ENCODE data around the gene WDR19.

The WDR19 gene

DNA sequence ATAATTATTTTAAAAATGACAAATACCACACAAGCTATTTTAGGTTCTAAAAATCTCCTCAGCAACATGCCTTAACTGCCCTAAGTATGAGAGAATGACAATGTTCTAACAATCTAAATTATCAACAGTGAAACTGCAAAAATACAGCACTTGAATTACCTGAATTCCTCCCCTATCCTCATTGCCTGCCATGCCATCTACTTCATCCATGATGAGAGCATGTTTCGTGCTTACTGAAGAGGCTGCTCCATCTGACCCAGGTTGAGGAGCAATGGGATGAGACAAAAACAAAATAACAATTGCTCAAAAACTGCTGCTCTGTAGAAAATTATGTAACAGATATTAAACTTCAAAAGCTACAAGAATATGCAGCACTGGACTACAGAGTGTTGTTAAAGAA, 120.6 kb downstream of the WDR19 start:
- DNase-seq (ENCODE audit: low spot score), result no peak

- no peak for DNase-seq (ENCODE audit: low spot score)
Measured at GRCh38 chr4:39303871-39304270, 121.5 kb downstream of the WDR19 start.

DNA sequence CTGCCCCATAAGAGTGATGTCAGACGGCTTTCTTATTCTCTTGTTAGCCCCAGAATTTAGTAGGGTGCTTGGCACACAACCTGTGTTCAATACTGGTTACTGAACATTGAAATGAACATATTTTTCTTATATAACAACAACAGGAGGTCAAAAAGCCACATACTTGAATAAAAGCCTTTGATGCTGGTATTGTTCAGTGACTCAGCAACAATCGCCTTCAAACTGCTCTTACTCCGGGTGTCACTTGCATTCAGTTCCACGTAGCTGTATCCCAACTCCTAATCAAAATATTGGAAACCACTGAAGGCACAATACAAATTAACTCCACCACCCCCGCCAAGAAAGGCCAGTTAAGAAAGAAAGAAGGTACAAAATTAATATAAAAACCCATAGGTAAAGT, 122.3 kb downstream of the WDR19 start:
- DNase-seq (ENCODE audit: low spot score), result no peak

DNA sequence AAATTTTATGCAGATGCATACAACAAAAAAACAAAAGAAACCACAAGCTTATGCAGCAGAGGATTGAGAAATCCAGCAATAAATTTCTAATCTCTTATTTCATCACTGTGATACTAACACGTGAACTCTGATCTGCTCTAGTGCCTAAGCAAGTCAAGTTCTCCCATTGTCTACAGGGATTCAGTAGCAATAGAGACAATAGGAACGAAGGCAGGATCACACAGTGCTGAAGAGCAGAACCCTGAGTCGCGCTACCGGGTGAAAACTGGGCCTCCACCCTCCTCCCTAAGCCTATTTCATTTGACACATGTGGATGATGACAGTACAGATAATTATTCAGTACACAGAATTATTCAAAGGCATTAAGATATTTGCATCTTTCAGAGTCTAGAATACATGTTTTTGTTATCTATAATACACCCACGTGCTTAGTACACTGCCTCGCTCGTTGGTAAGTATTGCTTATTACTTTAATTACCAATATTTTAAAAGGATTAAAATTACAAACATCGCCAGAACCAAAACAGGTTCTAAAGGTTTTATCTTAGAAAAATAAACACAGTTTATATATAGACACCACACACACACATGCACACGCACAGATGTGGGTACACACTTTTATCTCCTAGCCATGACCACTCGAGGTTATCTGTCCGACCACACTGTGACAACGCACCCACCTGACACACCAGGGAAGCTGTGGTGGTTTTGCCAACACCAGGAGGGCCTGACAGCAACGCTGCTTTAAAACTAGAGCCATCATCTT, 123.8 kb downstream of the WDR19 start:
- no peak for DNase-seq (ENCODE audit: low spot score)

DNA sequence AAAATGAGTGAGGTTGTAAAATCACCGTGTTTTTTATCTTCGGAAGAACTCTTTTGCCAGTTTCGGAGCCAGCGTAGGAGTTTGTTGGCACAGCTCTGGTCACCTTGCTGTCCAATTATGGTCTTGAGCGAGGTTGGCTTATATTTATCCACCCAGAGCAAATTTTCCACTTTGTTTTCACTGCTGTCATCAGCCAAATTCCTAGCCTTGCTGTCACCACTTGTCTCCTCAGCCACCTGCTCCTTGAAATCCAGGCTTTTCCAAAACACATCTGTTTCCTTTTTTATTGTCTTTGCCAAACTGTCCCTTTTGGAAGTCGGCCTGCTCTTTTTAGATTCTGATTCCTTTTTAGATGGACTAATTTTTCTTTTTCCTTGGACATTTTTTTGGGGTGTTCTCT, 126.3 kb downstream of the WDR19 start:
- DNase-seq (ENCODE audit: low spot score), result no peak

GRCh38 chr4:39312816-39313215, 130.5 kb downstream of the WDR19 start:
- no peak for DNase-seq (ENCODE audit: low spot score)

DNA sequence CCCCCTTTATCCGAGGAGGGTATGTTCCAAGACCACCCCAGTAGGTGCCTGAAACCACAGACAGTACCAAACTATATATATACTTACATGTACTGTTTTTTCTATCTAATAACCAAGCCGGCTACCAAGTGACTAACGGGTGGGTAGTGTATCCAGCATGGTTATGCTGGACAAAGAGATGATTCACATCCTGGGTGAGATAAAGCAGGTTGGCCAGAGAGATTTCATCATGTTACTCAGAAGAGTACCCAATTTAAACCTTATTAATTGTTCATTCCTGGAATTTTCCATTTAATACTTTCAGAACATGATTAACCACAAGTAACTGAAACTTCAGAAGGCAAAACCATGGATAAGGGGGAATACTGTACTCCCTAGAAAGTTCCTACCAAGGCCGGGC, 137.3 kb downstream of the WDR19 start:
- DNase-seq (ENCODE audit: low spot score), result no peak

DNA sequence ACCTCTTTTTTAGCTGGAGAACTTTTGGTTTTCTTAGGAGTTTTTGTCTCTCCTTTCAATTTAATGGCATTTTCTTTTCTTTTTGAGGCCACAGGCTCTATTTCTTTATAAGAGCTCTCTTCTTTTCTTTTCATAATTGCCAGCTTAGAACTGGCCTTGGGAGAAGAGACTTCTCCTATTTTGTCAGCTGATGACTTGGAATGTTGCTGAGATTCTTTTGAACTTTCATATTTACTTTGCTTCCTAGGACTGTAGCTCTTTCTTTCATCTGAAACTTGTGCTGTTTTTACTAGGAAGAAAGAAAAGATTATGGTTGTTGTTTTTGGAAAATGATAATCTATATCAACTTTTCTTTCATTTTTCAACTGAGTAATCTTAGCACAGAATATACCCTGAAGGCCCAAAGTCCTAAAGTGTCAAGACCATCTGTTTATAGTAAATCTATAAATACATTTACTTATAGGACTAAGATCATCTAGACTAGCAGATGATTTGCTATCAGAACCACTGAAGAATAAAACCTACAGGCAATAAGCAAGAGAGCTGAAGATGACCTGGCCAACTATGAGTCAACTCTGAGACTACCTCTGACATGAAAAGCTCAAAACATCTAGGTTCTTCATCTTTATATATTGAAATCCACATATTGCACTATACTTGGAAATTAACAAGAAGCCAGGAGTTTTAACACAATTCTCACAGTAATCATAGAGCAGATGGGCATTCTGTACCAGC, 138.2 kb downstream of the WDR19 start:
- no peak for DNase-seq (ENCODE audit: low spot score)

- DNase-seq (ENCODE audit: low spot score), result no peak
Measured at GRCh38 chr4:39323821-39324220, 141.5 kb downstream of the WDR19 start.

DNA sequence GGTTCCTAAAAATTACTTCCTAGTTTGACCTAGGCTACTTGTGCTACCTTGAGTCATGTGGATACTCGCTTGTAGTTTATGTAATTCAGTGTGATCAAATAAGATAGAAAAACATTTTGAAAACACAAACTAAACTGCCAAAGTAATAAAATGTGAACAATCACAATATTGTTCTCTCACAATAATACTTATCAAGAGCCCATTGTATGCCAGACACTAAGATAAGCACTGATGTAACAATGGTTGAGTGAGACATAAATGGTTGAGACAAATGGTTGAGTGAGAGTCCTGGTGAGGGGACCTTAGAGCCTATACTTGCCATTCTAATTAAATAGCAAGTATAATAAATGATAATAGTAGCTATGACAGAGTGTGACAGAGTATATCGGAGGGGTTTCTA, 142.1 kb downstream of the WDR19 start:
- no peak for DNase-seq (ENCODE audit: low spot score)

- no peak for DNase-seq (ENCODE audit: low spot score)
Measured at GRCh38 chr4:39324897-39325613, 142.7 kb downstream of the WDR19 start.

DNA sequence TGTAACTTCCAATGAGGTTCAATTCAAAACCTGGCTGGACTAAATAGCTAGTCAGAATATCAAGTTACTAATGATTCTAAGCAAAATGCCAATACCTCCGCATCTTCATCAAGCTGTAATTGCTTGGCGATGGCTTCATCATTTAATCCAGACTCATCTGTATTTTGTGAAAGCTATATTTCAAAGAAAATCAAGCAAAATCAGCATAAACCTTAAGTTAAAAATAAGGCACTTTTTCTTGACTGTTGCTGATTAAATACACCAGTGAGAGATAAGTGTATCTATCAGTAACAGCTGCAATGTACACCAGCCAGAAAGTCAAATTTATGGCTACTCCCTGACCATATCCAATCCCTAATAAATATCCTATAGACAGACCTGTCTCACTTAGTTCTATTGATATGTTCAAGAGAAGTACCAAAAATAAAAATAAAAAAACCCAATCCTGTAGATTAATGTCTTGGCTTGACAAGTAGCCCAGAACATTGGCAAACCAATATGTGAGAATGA, 144.2 kb downstream of the WDR19 start:
- DNase-seq (ENCODE audit: low spot score), result no peak

DNA sequence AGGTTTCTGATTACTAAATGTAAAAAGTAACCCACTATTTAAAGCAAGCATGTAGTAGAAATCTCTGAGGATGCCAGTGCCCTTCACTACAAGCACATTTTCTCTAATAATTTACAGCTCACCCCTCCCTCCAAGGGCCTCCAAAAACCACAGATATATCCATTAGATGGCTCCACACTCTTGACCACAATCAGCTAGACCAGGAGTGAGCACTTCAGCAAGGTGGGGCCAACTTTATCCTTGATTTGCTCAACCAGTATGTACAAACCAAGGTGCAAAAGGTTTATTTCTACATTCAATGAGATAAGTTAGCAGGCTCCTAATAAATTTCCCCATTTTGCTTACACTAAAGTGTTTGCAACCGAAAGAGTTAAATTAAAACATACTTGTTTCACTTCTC, 148.0 kb downstream of the WDR19 start:
- no peak for DNase-seq (ENCODE audit: low spot score)

- no peak for DNase-seq (ENCODE audit: low spot score)
Measured at GRCh38 chr4:39331191-39331590, 148.9 kb downstream of the WDR19 start.

Small RNA genes lying within 50 kb of the gene (small RNA-seq; reads per million reads assigned to genes)
- 0 to 0.03 reads per million in 2 experiments for gene RNU6-32P

Data from SK-N-DZ (cell line).